Endothelial cell (in vitro differentiated cells): ENCODE results near the gene DLL4. TPM values are rescaled to one million over a fixed set of nuclear protein-coding genes. Genes with fewer than 3 reads are reported as not detected.
A peak's percentile ranks its signal among the peaks of the same experiment; 100 is the strongest.

Experiments
- DNase-seq: peaks from one replicate; pipeline ENCODE4 v3.0.0; 2021; ENCODE audit warnings: low spot score
- H3K27ac Mint-ChIP-seq: one replicate; pipeline ENCODE4 v1.8.0; 2021; ENCODE audit warnings: mixed read lengths, inconsistent platforms; ENCODE audit not compliant: unreplicated experiment
- H3K27me3 Mint-ChIP-seq: one replicate; pipeline ENCODE4 v1.8.0; 2021; ENCODE audit warnings: mild to moderate bottlenecking, moderate library complexity, mixed read lengths, inconsistent platforms; ENCODE audit not compliant: unreplicated experiment
- H3K36me3 Mint-ChIP-seq: one replicate; pipeline ENCODE4 v1.8.0; 2021; ENCODE audit warnings: mild to moderate bottlenecking, low read depth, mixed read lengths, inconsistent platforms; ENCODE audit not compliant: unreplicated experiment
- H3K4me1 Mint-ChIP-seq: one replicate; pipeline ENCODE4 v1.8.0; 2021; ENCODE audit warnings: mild to moderate bottlenecking, mixed read lengths, inconsistent platforms; ENCODE audit not compliant: unreplicated experiment
- H3K4me3 Mint-ChIP-seq: one replicate; pipeline ENCODE4 v1.8.0; 2021; ENCODE audit warnings: mild to moderate bottlenecking, mixed read lengths, inconsistent platforms; ENCODE audit not compliant: unreplicated experiment
- H3K9me3 Mint-ChIP-seq: one replicate; pipeline ENCODE4 v1.8.0; 2021; ENCODE audit warnings: mixed read lengths, inconsistent platforms; ENCODE audit not compliant: unreplicated experiment
- total RNA-seq: library from RNA; stranded (reverse); fragmentation: NEBNext Ultra II Directional; extraction: Animal tissue kit (Norgen Biotek cat#: 25700); gene quantifications from one replicate; pipeline ENCODE4 v1.2.1, GENCODE V29; 2021; ENCODE audit not compliant: unreplicated experiment
- TF ChIP-seq, protein P1 (sequence below): fragments of 200-600 bp; sonication (generic); IDR thresholded peaks from one replicate; pipeline ENCODE4 v1.5.0; 2021; ENCODE audit warnings: antibody characterized with exemption; ENCODE audit not compliant: unreplicated experiment

The DLL4 gene
- total RNA-seq, 1 donor from 2014 or later: 257 TPM

DNA sequence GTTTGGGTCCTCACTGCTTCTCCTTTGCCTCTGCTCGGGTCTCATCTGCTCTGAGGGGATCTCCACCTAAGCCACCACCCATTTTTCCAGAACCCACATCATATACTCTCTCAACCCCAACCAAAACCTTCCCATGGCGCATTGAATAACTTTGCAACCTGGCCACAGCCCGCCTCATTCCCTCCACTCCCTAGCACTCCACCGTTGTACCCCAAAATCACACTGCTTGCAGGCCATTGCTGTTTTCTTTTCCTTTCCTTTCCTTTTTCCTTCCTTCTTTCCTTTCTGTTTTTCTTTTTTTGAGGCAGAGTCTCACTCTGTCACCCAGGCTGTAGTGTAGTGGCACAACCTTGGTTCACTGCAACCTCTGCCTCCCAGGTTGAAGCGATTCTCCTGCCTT lies 38.0 kb upstream of the DLL4 start:
- H3K4me3 Mint-ChIP-seq: no peak overlapping the region
- H3K27me3 Mint-ChIP-seq: peaks cover 8% of the 10 kb centered on the region
- H3K36me3 Mint-ChIP-seq: peaks cover 5% of the 10 kb centered on the region
- no peak for DNase-seq
- H3K4me1 Mint-ChIP-seq: peaks cover 17% of the 10 kb centered on the region
- no peak overlapping the region for H3K27ac Mint-ChIP-seq
- TF ChIP-seq, protein P1, sequence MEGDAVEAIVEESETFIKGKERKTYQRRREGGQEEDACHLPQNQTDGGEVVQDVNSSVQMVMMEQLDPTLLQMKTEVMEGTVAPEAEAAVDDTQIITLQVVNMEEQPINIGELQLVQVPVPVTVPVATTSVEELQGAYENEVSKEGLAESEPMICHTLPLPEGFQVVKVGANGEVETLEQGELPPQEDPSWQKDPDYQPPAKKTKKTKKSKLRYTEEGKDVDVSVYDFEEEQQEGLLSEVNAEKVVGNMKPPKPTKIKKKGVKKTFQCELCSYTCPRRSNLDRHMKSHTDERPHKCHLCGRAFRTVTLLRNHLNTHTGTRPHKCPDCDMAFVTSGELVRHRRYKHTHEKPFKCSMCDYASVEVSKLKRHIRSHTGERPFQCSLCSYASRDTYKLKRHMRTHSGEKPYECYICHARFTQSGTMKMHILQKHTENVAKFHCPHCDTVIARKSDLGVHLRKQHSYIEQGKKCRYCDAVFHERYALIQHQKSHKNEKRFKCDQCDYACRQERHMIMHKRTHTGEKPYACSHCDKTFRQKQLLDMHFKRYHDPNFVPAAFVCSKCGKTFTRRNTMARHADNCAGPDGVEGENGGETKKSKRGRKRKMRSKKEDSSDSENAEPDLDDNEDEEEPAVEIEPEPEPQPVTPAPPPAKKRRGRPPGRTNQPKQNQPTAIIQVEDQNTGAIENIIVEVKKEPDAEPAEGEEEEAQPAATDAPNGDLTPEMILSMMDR: no peak
- no peaks in the 10 kb centered on the region for H3K9me3 Mint-ChIP-seq

DNA sequence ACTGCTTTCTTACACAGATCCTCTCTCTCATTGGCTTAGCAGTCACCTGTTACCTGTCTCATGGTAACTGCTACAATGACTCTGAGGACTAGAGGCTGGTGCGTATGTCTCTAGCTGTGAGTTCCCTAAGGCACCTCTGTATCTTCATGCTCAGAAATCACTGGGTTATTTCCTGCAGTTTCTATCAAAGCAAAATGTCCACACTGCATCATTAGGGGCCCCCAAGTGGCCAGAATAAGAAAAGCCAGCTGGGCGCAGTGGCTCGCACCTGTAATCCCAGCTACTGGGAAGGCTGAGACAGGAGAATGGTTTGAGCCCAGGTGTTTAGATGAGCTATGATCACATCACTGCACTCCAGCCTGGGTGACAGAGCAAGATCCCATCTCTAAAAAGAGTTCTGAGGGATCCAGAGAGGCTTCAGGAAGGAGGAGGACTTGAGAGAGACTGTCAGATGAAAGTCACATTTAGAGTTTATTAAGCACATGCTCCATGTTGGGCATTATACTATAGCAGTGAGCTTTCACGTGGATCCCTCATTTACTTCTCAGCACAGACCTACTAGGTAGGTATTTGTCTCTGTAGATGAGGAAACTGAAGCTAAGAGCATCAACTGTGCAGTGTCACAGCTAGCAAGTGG lies 37.2 kb upstream of the DLL4 start:
- no peaks in the 10 kb centered on the region for H3K9me3 Mint-ChIP-seq
- H3K4me3 Mint-ChIP-seq: no peak overlapping the region
- peaks cover 8% of the 10 kb centered on the region for H3K27me3 Mint-ChIP-seq
- H3K27ac Mint-ChIP-seq: no peak overlapping the region
- H3K36me3 Mint-ChIP-seq: peaks cover 5% of the 10 kb centered on the region
- peaks cover 18% of the 10 kb centered on the region for H3K4me1 Mint-ChIP-seq
- TF ChIP-seq, protein P1: peak; percentile 52
- DNase-seq: peak; percentile 51

DNA sequence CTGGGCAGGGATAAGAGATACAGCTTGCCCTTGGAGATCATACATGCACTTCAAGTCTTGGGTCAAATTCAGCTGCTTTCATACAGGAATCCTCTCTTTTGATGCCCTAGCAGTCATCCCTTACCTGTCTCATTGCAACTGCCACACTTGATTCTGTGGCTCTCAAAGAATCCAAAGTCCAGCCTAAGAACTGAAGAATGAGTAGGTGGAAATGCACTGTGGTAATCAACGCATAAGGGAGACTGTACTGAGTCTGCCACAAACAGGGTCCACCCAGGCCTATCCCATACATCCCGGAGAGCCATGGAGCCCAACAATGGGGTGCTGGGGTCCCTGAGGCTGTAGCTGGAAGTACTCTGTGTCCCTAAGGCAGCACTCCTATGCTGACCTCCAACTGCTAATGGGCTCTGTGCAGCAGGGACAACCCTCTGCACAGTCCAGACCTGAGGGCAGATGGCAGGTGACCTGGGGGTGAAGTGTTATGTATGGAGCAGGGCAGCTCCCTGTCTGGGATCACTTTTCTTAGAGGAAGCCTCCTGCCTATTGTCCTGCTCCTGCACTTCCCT lies 36.6 kb upstream of the DLL4 start:
- H3K4me3 Mint-ChIP-seq: peak overlapping the region; percentile 69
- H3K9me3 Mint-ChIP-seq: no peaks in the 10 kb centered on the region
- peaks cover 8% of the 10 kb centered on the region for H3K27me3 Mint-ChIP-seq
- peaks cover 18% of the 10 kb centered on the region for H3K4me1 Mint-ChIP-seq
- TF ChIP-seq, protein P1: no peak
- peaks cover 5% of the 10 kb centered on the region for H3K36me3 Mint-ChIP-seq
- DNase-seq: no peak
- no peak overlapping the region for H3K27ac Mint-ChIP-seq

DNA sequence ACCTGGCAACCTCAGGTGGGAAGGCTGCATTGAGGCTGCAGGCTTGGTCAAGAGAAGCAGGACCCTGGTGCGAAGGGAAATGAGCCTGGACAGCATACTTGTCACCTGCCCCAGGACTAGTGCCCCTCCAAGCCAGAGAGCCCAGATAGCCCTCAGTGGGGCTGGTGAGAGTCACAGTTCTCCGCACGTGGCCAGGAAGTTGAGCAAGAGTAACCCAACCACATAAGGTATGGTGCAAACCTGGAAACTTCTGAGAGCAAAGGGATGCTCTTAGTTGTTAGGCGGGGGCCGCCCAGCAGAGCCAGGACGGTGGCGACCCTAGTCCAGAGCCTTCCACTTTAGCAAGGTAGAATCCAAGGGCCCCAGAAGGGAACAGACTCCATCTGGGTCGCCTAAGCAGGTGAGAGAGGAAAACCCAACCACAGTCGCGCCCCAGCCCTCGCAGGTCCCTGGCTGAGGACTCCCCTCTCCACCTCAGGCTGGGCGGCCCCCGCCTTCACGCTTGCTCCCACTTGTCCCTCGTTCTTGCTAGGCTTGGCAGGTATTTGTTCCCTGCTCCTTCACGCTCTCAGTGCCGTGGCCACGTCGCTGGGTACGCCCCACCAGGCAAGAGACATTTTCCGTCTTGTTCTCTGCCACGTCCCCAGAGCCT lies 36.0 kb upstream of the DLL4 start:
- Mint-ChIP-seq H3K4me1 (peaks cover 18% of the 10 kb centered on the region), H3K27me3 (peaks cover 10% of the 10 kb centered on the region), H3K4me3 (peak overlapping the region; percentile 97), H3K36me3 (peaks cover 5% of the 10 kb centered on the region), H3K27ac (no peak overlapping the region), H3K9me3 (no peaks in the 10 kb centered on the region)
- no peak for DNase-seq
- TF ChIP-seq, protein P1: no peak
